HG03045 (cell line): Measurements from ENCODE around the gene HOXA7.

Experiments used
- ATAC-seq: cut with Tn5 transposase; IDR thresholded peaks from one replicate; pipeline ENCODE4 v1.9.1; 2021; ENCODE audit warnings: mild to moderate bottlenecking, moderate library complexity; ENCODE audit not compliant: unreplicated experiment

Gene HOXA7

GRCh38 chr7:27193335-27194001 lies 37.0 kb upstream of the HOXA7 start:
- ATAC-seq: no peak

GRCh38 chr7:27192546-27193334 lies 36.3 kb upstream of the HOXA7 start:
- no peak for ATAC-seq

- no peak for ATAC-seq
Measured at GRCh38 chr7:27191833-27192545, 35.5 kb upstream of the HOXA7 start.

GRCh38 chr7:27191161-27191731 lies 34.8 kb upstream of the HOXA7 start:
- no peak for ATAC-seq

- ATAC-seq: no peak
Measured at GRCh38 chr7:27189997-27190748, 33.7 kb upstream of the HOXA7 start.

- no peak for ATAC-seq
Measured at GRCh38 chr7:27189295-27189996, 33.0 kb upstream of the HOXA7 start.

GRCh38 chr7:27188386-27189294 lies 32.2 kb upstream of the HOXA7 start:
- no peak for ATAC-seq

GRCh38 chr7:27187475-27188385 lies 31.3 kb upstream of the HOXA7 start:
- no peak for ATAC-seq

GRCh38 chr7:27186668-27187474 lies 30.4 kb upstream of the HOXA7 start:
- no peak for ATAC-seq

GRCh38 chr7:27185854-27186667 lies 29.6 kb upstream of the HOXA7 start:
- no peak for ATAC-seq

GRCh38 chr7:27185013-27185853 lies 28.8 kb upstream of the HOXA7 start, which contains the start of gene HOXA11:
Gene HOXA11 (minus strand): TSS chr7:27185232. CDS start chr7:27185144, 88 bp downstream.
- ATAC-seq: no peak

GRCh38 chr7:27184337-27185012 lies 28.0 kb upstream of the HOXA7 start:
- ATAC-seq: no peak

- ATAC-seq: no peak
Measured at GRCh38 chr7:27183682-27184336, 27.3 kb upstream of the HOXA7 start.
